ENCODE measurements around the gene PROK2.

- no peak for TF ChIP-seq TARDBP (IDR thresholded peaks at IDR 0.05; ENCODE audit: borderline replicate concordance)
- no peak for TF ChIP-seq POLR2A (IDR thresholded peaks at IDR 0.05; ENCODE audit: low read depth, low read length)
- TF ChIP-seq SUZ12 (IDR thresholded peaks at IDR 0.05; ENCODE audit: unreplicated experiment): no peak
- no peak for TF ChIP-seq ATF3 (IDR thresholded peaks at IDR 0.05; ENCODE audit: borderline replicate concordance, extremely low read depth, low read depth, low read length)
- TF ChIP-seq, protein P1, sequence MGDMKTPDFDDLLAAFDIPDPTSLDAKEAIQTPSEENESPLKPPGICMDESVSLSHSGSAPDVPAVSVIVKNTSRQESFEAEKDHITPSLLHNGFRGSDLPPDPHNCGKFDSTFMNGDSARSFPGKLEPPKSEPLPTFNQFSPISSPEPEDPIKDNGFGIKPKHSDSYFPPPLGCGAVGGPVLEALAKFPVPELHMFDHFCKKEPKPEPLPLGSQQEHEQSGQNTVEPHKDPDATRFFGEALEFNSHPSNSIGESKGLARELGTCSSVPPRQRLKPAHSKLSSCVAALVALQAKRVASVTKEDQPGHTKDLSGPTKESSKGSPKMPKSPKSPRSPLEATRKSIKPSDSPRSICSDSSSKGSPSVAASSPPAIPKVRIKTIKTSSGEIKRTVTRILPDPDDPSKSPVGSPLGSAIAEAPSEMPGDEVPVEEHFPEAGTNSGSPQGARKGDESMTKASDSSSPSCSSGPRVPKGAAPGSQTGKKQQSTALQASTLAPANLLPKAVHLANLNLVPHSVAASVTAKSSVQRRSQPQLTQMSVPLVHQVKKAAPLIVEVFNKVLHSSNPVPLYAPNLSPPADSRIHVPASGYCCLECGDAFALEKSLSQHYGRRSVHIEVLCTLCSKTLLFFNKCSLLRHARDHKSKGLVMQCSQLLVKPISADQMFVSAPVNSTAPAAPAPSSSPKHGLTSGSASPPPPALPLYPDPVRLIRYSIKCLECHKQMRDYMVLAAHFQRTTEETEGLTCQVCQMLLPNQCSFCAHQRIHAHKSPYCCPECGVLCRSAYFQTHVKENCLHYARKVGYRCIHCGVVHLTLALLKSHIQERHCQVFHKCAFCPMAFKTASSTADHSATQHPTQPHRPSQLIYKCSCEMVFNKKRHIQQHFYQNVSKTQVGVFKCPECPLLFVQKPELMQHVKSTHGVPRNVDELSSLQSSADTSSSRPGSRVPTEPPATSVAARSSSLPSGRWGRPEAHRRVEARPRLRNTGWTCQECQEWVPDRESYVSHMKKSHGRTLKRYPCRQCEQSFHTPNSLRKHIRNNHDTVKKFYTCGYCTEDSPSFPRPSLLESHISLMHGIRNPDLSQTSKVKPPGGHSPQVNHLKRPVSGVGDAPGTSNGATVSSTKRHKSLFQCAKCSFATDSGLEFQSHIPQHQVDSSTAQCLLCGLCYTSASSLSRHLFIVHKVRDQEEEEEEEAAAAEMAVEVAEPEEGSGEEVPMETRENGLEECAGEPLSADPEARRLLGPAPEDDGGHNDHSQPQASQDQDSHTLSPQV (IDR thresholded peaks at IDR 0.05): no peak
- TF ChIP-seq BCL3 (IDR thresholded peaks at IDR 0.05; ENCODE audit: borderline replicate concordance, insufficient read depth, low read depth, low read length, poor library complexity, severe bottlenecking): no peak
- TF ChIP-seq SMC3 (IDR thresholded peaks at IDR 0.05; ENCODE audit: borderline replicate concordance, low read length): no peak
- TF ChIP-seq ZNF207 (IDR thresholded peaks at IDR 0.05; ENCODE audit: borderline replicate concordance): no peak
- TF ChIP-seq GATAD2B (conservative IDR thresholded peaks at IDR 0.05; ENCODE audit: low read depth): no peak
- TF ChIP-seq, protein P2, sequence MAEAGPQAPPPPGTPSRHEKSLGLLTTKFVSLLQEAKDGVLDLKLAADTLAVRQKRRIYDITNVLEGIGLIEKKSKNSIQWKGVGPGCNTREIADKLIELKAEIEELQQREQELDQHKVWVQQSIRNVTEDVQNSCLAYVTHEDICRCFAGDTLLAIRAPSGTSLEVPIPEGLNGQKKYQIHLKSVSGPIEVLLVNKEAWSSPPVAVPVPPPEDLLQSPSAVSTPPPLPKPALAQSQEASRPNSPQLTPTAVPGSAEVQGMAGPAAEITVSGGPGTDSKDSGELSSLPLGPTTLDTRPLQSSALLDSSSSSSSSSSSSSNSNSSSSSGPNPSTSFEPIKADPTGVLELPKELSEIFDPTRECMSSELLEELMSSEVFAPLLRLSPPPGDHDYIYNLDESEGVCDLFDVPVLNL (IDR thresholded peaks at IDR 0.05; ENCODE audit: low read depth, low read length): no peak
- TF ChIP-seq HCFC1 (IDR thresholded peaks at IDR 0.05; ENCODE audit: low read length): no peak
Measured at GRCh38 chr3:71801986-71802385, 17.0 kb upstream of the PROK2 start.
